Right atrium auricular region (tissue), 2 donors: Measurements from ENCODE around the gene TEX30. TPM values are rescaled to one million over a fixed set of nuclear protein-coding genes. Genes with fewer than 3 reads are reported as not detected.
A peak's percentile ranks its signal among the peaks of the same experiment; 100 is the strongest.

ENCODE experiments used
- DNase-seq: peaks from one replicate; pipeline ENCODE4 v3.0.0-alpha.2; 2019; ENCODE audit warnings: low spot score
- H3K27ac ChIP-seq, 2 donors: fragments of 200-600 bp; sonication (generic); 1 replicate in 1 of 2; 2 replicates in 1 of 2; pipeline ENCODE4 v1.5.1; 2016 to 2019
- H3K27me3 ChIP-seq, 2 donors: fragments of 200-600 bp; sonication (generic); one replicate each; pipeline versions ENCODE4 v1.5.1 to v1.6.0; 2017 to 2019
- H3K36me3 ChIP-seq: fragments of 200-600 bp; sonication (generic); one replicate; pipeline ENCODE4 v1.5.1; 2016
- H3K4me1 ChIP-seq, 2 donors: fragments of 200-600 bp; sonication (generic); one replicate each; pipeline versions ENCODE4 v1.5.1 to v1.6.0; 2017 to 2019
- H3K4me3 ChIP-seq, 2 donors: fragments of 200-600 bp; sonication (generic); 1 replicate in 1 of 2; 2 replicates in 1 of 2; pipeline ENCODE4 v1.5.1; 2017 to 2019; ENCODE audit warnings: mild to moderate bottlenecking in 1 of 2, moderate library complexity in 1 of 2
- H3K9me3 ChIP-seq, 2 donors: fragments of 200-600 bp; sonication (generic); one replicate each; pipeline ENCODE4 v1.5.1; 2019
- total RNA-seq, 2 donors: library from RNA; depleted of rRNA; stranded (reverse); fragments of >200 nt; gene quantifications; one replicate each; pipeline ENCODE4 v1.1.0, GENCODE V29; 2016
- TF ChIP-seq, protein P1 (sequence below), 2 donors: fragments of 200-600 bp; sonication (generic); IDR thresholded peaks; one replicate each; pipeline ENCODE4 v1.5.1; 2019; ENCODE audit warnings: antibody characterized with exemption in 2 of 2

TEX30 gene
- total RNA-seq, 2 donors from 2014 or later = 8.4 to 8.9 TPM

GRCh38 chr13:102777736-102778135 lies 4.2 kb upstream of the TEX30 start:
- Histone ChIP-seq H3K27me3 (no peaks in the 10 kb centered on the region), H3K27ac (no peak overlapping the region), H3K4me1 (peaks cover 0 to 5% of the 10 kb centered on the region in 2 donors), H3K36me3 (no peaks in the 10 kb centered on the region), H3K4me3 (no peak overlapping the region), H3K9me3 (no peaks in the 10 kb centered on the region)
- TF ChIP-seq, protein P1, sequence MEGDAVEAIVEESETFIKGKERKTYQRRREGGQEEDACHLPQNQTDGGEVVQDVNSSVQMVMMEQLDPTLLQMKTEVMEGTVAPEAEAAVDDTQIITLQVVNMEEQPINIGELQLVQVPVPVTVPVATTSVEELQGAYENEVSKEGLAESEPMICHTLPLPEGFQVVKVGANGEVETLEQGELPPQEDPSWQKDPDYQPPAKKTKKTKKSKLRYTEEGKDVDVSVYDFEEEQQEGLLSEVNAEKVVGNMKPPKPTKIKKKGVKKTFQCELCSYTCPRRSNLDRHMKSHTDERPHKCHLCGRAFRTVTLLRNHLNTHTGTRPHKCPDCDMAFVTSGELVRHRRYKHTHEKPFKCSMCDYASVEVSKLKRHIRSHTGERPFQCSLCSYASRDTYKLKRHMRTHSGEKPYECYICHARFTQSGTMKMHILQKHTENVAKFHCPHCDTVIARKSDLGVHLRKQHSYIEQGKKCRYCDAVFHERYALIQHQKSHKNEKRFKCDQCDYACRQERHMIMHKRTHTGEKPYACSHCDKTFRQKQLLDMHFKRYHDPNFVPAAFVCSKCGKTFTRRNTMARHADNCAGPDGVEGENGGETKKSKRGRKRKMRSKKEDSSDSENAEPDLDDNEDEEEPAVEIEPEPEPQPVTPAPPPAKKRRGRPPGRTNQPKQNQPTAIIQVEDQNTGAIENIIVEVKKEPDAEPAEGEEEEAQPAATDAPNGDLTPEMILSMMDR (IDR thresholded peaks at IDR 0.05) = no peak
- no peak for DNase-seq

GRCh38 chr13:102776271-102776670 lies 2.7 kb upstream of the TEX30 start:
- H3K27me3 ChIP-seq = no peaks in the 10 kb centered on the region
- H3K4me1 ChIP-seq = peaks cover 0 to 11% of the 10 kb centered on the region in 2 donors
- H3K27ac ChIP-seq = no peak overlapping the region
- TF ChIP-seq, protein P1 (IDR thresholded peaks at IDR 0.05) = no peak
- H3K36me3 ChIP-seq = no peaks in the 10 kb centered on the region
- DNase-seq = no peak
- no peaks in the 10 kb centered on the region for H3K9me3 ChIP-seq
- no peak overlapping the region for H3K4me3 ChIP-seq

- H3K4me3 ChIP-seq = no peak overlapping the region
- no peak for DNase-seq
- TF ChIP-seq, protein P1 (IDR thresholded peaks at IDR 0.05) = no peak
These were observed 1.3 kb upstream of the TEX30 start for GRCh38 chr13:102774591-102775520.

DNA sequence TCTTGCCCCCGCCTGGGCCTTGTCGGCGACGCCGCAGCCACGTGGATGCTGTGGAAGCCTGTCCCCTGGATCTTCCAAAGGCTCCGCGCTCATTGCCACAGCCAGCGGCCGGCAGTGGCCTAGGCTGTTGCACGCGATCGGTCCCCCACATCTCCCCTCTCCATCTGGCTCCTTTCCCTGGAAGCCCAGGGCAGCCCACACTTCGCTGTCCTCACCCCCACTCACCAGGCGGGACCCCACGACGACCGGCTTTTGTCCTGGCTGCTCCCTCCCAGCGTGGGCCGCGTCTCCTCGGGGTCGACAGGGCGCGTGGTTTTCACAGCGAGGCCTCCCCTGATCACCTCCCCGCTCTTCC lies 605 bp upstream of the TEX30 start:
- Histone ChIP-seq H3K9me3 (no peaks in the 10 kb centered on the region), H3K4me3 (peak overlapping the region; percentile 67 to 88), H3K27me3 (no peaks in the 10 kb centered on the region), H3K27ac (peak overlapping the region; percentile 88 to 91), H3K4me1 (peaks cover 0 to 11% of the 10 kb centered on the region in 2 donors), H3K36me3 (no peaks in the 10 kb centered on the region)
- no peak for DNase-seq
- TF ChIP-seq, protein P1 (IDR thresholded peaks at IDR 0.05) = no peak

More at GRCh38 chr13:102774591-102775520, 1.3 kb upstream of the TEX30 start:
- no peaks in the 10 kb centered on the region for H3K9me3 ChIP-seq
- H3K27ac ChIP-seq = no peak overlapping the region
- peaks cover 0 to 11% of the 10 kb centered on the region in 2 donors for H3K4me1 ChIP-seq
- no peaks in the 10 kb centered on the region for H3K36me3 ChIP-seq
- no peaks in the 10 kb centered on the region for H3K27me3 ChIP-seq

GRCh38 chr13:102772042-102772425 lies 1.6 kb downstream of the TEX30 start:
- TF ChIP-seq, protein P1 (IDR thresholded peaks at IDR 0.05) = no peak
- no peaks in the 10 kb centered on the region for H3K9me3 ChIP-seq
- no peaks in the 10 kb centered on the region for H3K27me3 ChIP-seq
- no peak for DNase-seq
- H3K4me1 ChIP-seq = peaks cover 0 to 11% of the 10 kb centered on the region in 2 donors
- H3K4me3 ChIP-seq = no peak overlapping the region
- no peaks in the 10 kb centered on the region for H3K36me3 ChIP-seq
- no peak overlapping the region for H3K27ac ChIP-seq
